HCT116 (cell line): ENCODE results near the gene MAPRE2.

Source experiments
- CBX3 ChIP-seq: IDR thresholded peaks from 2 replicates; pipeline ENCODE4 v1.6.1; 2012; ENCODE audit warnings: low read depth
- ELF1 ChIP-seq: IDR thresholded peaks from 2 replicates; pipeline ENCODE4 v1.6.1; 2012; ENCODE audit warnings: low read depth, borderline replicate concordance
- EZH2 ChIP-seq: fragments of 200-600 bp; sonication (generic); IDR thresholded peaks from 2 replicates; pipeline ENCODE4 v1.6.1; 2017; ENCODE audit warnings: antibody characterized with exemption, mixed run types
- POLR2A ChIP-seq: IDR thresholded peaks from 2 replicates; pipeline ENCODE4 v1.7.0; 2011; ENCODE audit warnings: borderline replicate concordance; ENCODE audit not compliant: insufficient read depth, insufficient read length; ENCODE audit errors: extremely low read depth
- POLR2AphosphoS5 ChIP-seq: IDR thresholded peaks from 2 replicates; pipeline ENCODE4 v1.6.1; 2011; ENCODE audit warnings: mild to moderate bottlenecking, low read depth, low read length, moderate library complexity
- RAD21 ChIP-seq: IDR thresholded peaks from 2 replicates; pipeline ENCODE4 v1.6.1; 2012; ENCODE audit warnings: low read depth, mild to moderate bottlenecking
- SIN3A ChIP-seq: IDR thresholded peaks from 2 replicates; pipeline ENCODE4 v1.6.1; 2012; ENCODE audit warnings: low read depth
- SP1 ChIP-seq: IDR thresholded peaks from 2 replicates; pipeline ENCODE4 v1.6.1; 2012; ENCODE audit warnings: low read depth
- TCF7L2 ChIP-seq: IDR thresholded peaks from 2 replicates; pipeline ENCODE4 v1.7.0; 2011; ENCODE audit warnings: borderline replicate concordance, inconsistent platforms; ENCODE audit not compliant: insufficient read depth, insufficient read length; ENCODE audit errors: extremely low read depth
- YY1 ChIP-seq: IDR thresholded peaks from 2 replicates; pipeline ENCODE4 v1.6.1; 2011; ENCODE audit warnings: low read length, low read depth, moderate library complexity, mild to moderate bottlenecking; ENCODE audit not compliant: insufficient replicate concordance; ENCODE audit errors: extremely low read depth
- TF ChIP-seq, protein P1 (sequence below): IDR thresholded peaks from 2 replicates; pipeline ENCODE4 v1.6.1; 2011; ENCODE audit warnings: mild to moderate bottlenecking, low read length, moderate library complexity; ENCODE audit not compliant: insufficient replicate concordance; ENCODE audit errors: extremely low read depth
- TF ChIP-seq, protein P2 (sequence below), 3 experiments: fragments of 200-600 bp in 1 of 3; sonication (generic) in 1 of 3; IDR thresholded peaks in 2 of 3; conservative IDR thresholded peaks in 1 of 3; 2 replicates each; pipeline ENCODE4 v1.5.1; 2012 to 2017; ENCODE audit warnings: low read depth in 2 of 3, low read length in 2 of 3, antibody characterized with exemption in 1 of 3, borderline replicate concordance in 1 of 3, control low read depth in 1 of 3, mild to moderate bottlenecking in 1 of 3, mixed read lengths in 1 of 3, mixed run types in 1 of 3, moderate library complexity in 1 of 3; ENCODE audit not compliant: insufficient read depth in 1 of 3
- TF ChIP-seq, protein P3 (sequence below): IDR thresholded peaks from 2 replicates; pipeline ENCODE4 v1.6.1; 2012

DNA sequence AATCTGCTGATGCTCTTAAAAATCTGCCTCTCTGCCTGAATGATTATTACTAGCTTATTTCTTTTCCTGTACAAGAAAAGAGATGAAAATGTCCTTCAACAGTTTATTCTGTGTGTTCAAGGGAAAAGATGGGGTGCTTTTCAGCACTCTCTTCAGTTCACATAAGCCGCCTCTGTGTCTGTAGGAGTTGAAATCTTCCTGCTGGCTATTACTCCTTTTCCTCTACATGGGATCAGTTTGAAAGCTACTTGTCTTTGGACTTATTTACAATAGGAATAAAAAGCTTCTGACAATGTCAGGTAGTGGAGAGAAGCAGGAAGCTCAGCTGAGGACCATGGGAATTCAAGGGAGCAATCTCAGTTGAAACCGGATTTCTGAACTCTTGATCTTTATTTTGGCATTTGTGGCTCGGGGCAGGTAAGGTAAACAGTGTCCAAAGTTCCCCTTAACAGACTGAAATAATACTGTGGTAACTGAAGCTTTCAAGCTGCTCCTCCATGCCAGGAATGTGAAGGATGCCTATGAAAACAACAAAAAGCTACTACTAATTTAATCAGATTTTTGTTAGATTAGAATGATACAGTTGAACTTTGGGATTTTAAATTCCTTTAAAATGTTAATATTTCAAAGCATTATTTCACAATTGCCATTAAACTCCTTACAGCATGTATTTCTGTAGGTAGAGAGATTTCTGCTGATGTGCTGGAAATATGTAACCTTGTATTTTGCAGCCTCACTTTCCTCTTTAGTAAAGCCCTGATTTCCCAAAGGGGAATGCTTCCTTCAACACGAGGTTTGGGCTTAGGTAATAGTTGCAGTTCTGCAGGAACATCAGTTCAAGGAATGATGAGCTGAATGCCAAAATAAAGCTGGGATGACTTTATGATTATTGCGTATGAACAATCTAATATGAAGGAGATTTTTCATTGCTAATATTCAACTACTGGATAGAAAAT lies 43.6 kb downstream of the MAPRE2 start:
- TF ChIP-seq, protein P1, sequence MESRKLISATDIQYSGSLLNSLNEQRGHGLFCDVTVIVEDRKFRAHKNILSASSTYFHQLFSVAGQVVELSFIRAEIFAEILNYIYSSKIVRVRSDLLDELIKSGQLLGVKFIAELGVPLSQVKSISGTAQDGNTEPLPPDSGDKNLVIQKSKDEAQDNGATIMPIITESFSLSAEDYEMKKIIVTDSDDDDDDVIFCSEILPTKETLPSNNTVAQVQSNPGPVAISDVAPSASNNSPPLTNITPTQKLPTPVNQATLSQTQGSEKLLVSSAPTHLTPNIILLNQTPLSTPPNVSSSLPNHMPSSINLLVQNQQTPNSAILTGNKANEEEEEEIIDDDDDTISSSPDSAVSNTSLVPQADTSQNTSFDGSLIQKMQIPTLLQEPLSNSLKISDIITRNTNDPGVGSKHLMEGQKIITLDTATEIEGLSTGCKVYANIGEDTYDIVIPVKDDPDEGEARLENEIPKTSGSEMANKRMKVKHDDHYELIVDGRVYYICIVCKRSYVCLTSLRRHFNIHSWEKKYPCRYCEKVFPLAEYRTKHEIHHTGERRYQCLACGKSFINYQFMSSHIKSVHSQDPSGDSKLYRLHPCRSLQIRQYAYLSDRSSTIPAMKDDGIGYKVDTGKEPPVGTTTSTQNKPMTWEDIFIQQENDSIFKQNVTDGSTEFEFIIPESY: no peak
- TF ChIP-seq, protein P2, sequence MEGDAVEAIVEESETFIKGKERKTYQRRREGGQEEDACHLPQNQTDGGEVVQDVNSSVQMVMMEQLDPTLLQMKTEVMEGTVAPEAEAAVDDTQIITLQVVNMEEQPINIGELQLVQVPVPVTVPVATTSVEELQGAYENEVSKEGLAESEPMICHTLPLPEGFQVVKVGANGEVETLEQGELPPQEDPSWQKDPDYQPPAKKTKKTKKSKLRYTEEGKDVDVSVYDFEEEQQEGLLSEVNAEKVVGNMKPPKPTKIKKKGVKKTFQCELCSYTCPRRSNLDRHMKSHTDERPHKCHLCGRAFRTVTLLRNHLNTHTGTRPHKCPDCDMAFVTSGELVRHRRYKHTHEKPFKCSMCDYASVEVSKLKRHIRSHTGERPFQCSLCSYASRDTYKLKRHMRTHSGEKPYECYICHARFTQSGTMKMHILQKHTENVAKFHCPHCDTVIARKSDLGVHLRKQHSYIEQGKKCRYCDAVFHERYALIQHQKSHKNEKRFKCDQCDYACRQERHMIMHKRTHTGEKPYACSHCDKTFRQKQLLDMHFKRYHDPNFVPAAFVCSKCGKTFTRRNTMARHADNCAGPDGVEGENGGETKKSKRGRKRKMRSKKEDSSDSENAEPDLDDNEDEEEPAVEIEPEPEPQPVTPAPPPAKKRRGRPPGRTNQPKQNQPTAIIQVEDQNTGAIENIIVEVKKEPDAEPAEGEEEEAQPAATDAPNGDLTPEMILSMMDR (IDR thresholded peaks at IDR 0.05 in 2 of 3, conservative IDR thresholded peaks at IDR 0.05 in 1 of 3; ENCODE audit: borderline replicate concordance in 1 of 3, insufficient read depth in 1 of 3, low read depth in 2 of 3, low read length in 2 of 3): no peak
- no peak for TF ChIP-seq POLR2AphosphoS5
- no peak for TF ChIP-seq CBX3
- TF ChIP-seq, protein P3, sequence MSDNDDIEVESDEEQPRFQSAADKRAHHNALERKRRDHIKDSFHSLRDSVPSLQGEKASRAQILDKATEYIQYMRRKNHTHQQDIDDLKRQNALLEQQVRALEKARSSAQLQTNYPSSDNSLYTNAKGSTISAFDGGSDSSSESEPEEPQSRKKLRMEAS: no peak
- TF ChIP-seq YY1: no peak
- TF ChIP-seq POLR2A: no peak
- TF ChIP-seq EZH2: no peak
- TF ChIP-seq TCF7L2: no peak
- no peak for TF ChIP-seq ELF1
- TF ChIP-seq SP1: no peak
- no peak for TF ChIP-seq RAD21
- no peak for TF ChIP-seq SIN3A
